GM10266 (cell line): ENCODE results near the gene IFI27.

Experiments
- DNase-seq: peaks from one replicate; pipeline ENCODE4 v3.0.0; 2012; ENCODE audit errors: extremely low spot score
- CTCF ChIP-seq: IDR thresholded peaks from 2 replicates; pipeline ENCODE4 v1.5.1; 2012; ENCODE audit warnings: mild to moderate bottlenecking, low read depth; ENCODE audit not compliant: control insufficient read depth, insufficient read depth; ENCODE audit errors: missing control alignments

The IFI27 gene

GRCh38 chr14:94164685-94165431 is 54.3 kb downstream of the IFI27 start:
- TF ChIP-seq CTCF: no peak
- no peak for DNase-seq

- no peak for DNase-seq
- no peak for TF ChIP-seq CTCF
Observed at GRCh38 chr14:94165744-94166143, 55.2 kb downstream of the IFI27 start.
